HEK293 (cell line): Measurements from ENCODE around the gene GRK5.

Experiments
- CTCF ChIP-seq: fragments of 450-650 bp; formaldehyde crosslinking; IDR thresholded peaks from 2 replicates; pipeline ENCODE4 v1.5.1; 2016; ENCODE audit warnings: missing biosample characterization, missing genetic modification characterization
- PATZ1 ChIP-seq: fragments of 450-650 bp; formaldehyde crosslinking; IDR thresholded peaks from 2 replicates; pipeline ENCODE4 v1.5.1; 2016; ENCODE audit warnings: missing biosample characterization, missing genetic modification characterization
- ZNF544 ChIP-seq: fragments of 450-650 bp; formaldehyde crosslinking; IDR thresholded peaks from 2 replicates; pipeline ENCODE4 v1.5.0; 2017; ENCODE audit warnings: missing biosample characterization, missing genetic modification characterization

DNA sequence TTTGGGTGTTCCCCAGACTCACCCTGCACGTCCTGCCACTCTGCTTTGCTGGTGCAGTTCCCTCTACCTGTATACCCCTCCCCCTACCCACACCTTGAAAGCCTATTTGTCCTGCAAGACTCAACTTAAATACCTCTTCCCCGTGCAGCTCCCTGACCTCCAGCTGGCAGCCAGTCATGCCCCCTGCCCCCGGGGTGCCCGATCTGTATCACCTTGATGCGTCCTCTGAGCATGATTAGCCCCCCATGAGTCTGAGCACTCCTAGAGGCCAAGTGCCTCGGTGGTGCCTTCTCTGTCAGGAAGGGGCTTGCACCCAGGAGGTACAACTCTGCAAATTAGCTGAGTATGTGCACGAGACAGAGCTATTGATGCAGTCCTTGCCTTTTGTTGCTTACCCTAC, 240.1 kb downstream of the GRK5 start:
- TF ChIP-seq ZNF544 (tag by site-specific recombination) (no peak), CTCF (tag by site-specific recombination) (no peak), PATZ1 (tag by site-specific recombination) (no peak)
